Endothelial cell of umbilical vein (primary cell): ENCODE results near the gene TBC1D21. TPM values are rescaled to one million over a fixed set of nuclear protein-coding genes. Genes with fewer than 3 reads are reported as not detected.

Source experiments
- BruUV-seq: library from RNA; stranded (reverse); fragments of 400-500 nt; replicated peaks from 2 replicates; lab custom pipeline; 2021; lab: Mats Ljungman, UMichigan
- CTCF ChIA-PET: fragments of 300-600, 350-600 bp; sonication (Branson Sonifier 250); formaldehyde crosslinking; loops from one replicate; lab custom pipeline; 2021; ENCODE audit warnings: antibody characterized with exemption, inconsistent platforms; lab: Charles Lee
- POLR2A ChIA-PET: fragments of 300-600, 350-600 bp; sonication (Branson Sonifier 250); formaldehyde crosslinking; loops from one replicate; lab custom pipeline; 2021; ENCODE audit warnings: antibody characterized with exemption, inconsistent platforms; lab: Charles Lee
- DNase-seq: peaks from one replicate; pipeline ENCODE4 v3.0.0-alpha.2; 2011; ENCODE audit warnings: low read depth, low spot score
- FAIRE-seq: peaks from 2 replicates; lab custom pipeline; 2011; peaks lifted over from hg19 to GRCh38; lab: Jason Lieb, UNC
- H2AFZ ChIP-seq: 2 replicates; pipeline ENCODE4 v1.6.0; 2012; ENCODE audit warnings: low read depth, low read length, control low read depth, inconsistent platforms
- H3K27ac ChIP-seq: 2 replicates; pipeline ENCODE4 v1.5.1; 2011; ENCODE audit warnings: low read depth, mild to moderate bottlenecking, control low read depth, low read length, moderate library complexity; ENCODE audit not compliant: insufficient read depth
- H3K27me3 ChIP-seq, 2 experiments: 2 replicates each; pipeline versions ENCODE4 v1.6.0 to v1.6.1; 2011; ENCODE audit warnings: low read length in 2 of 2, mixed read lengths in 1 of 2; ENCODE audit not compliant: control insufficient read depth in 2 of 2, insufficient read depth in 2 of 2
- H3K36me3 ChIP-seq, 2 experiments: 2 replicates in 1 of 2; 3 replicates in 1 of 2; pipeline ENCODE4 v1.5.1; 2011; ENCODE audit warnings: low read length in 2 of 2, mild to moderate bottlenecking in 1 of 2, moderate library complexity in 1 of 2; ENCODE audit not compliant: control insufficient read depth in 2 of 2, insufficient read depth in 2 of 2; ENCODE audit errors: extremely low read depth in 1 of 2
- H3K4me1 ChIP-seq: 3 replicates; pipeline ENCODE4 v1.5.1; 2011; ENCODE audit warnings: mild to moderate bottlenecking, low read length; ENCODE audit not compliant: control insufficient read depth, insufficient read depth; ENCODE audit errors: extremely low read depth
- H3K4me2 ChIP-seq: 2 replicates; pipeline ENCODE4 v1.6.1; 2011; ENCODE audit warnings: low read length, control low read depth, mixed read lengths; ENCODE audit not compliant: insufficient read depth
- H3K4me3 ChIP-seq, 3 experiments: fragments of 200-600 bp in 1 of 3; sonication (generic), shearing (Covaris generic) in 1 of 3; replicated peaks in 1 of 3; 2 replicates each; pipeline ENCODE4 v1.5.1; 2011 to 2016; ENCODE audit warnings: control low read depth in 3 of 3, low read length in 3 of 3, mild to moderate bottlenecking in 2 of 3, inconsistent platforms in 1 of 3, low read depth in 1 of 3, moderate library complexity in 1 of 3; ENCODE audit not compliant: insufficient read depth in 1 of 3
- H3K79me2 ChIP-seq: 2 replicates; pipeline ENCODE4 v1.6.0; 2012; ENCODE audit warnings: low read length, inconsistent platforms; ENCODE audit not compliant: control insufficient read depth, insufficient read depth
- H3K9ac ChIP-seq: replicated peaks from 2 replicates; pipeline ENCODE3; 2011; ENCODE audit warnings: low read length, control low read depth; ENCODE audit not compliant: insufficient read depth; ENCODE audit errors: extremely low read depth
- H3K9me1 ChIP-seq: replicated peaks from 3 replicates; pipeline ENCODE4 v1.6.0; 2011; ENCODE audit warnings: mild to moderate bottlenecking, low read length; ENCODE audit not compliant: control insufficient read depth, insufficient read depth; ENCODE audit errors: extremely low read depth
- H3K9me3 ChIP-seq: replicated peaks from 2 replicates; pipeline ENCODE4 v1.5.1; 2012; ENCODE audit warnings: low read length, inconsistent platforms; ENCODE audit not compliant: control insufficient read depth, insufficient read depth
- H4K20me1 ChIP-seq: replicated peaks from 2 replicates; pipeline ENCODE3; 2011; ENCODE audit warnings: mild to moderate bottlenecking, low read length; ENCODE audit not compliant: control insufficient read depth, insufficient read depth; ENCODE audit errors: extremely low read depth
- EZH2 ChIP-seq: IDR thresholded peaks from 2 replicates; pipeline ENCODE4 v1.6.1; 2012; ENCODE audit warnings: borderline replicate concordance, low read depth, mild to moderate bottlenecking, moderate library complexity, low read length, inconsistent platforms; ENCODE audit not compliant: severe bottlenecking
- FOS ChIP-seq: IDR thresholded peaks from 2 replicates; pipeline ENCODE4 v1.6.1; 2011; ENCODE audit warnings: mild to moderate bottlenecking, low read length, moderate library complexity, borderline replicate concordance; ENCODE audit not compliant: insufficient read depth
- MYC ChIP-seq: IDR thresholded peaks from one replicate; pipeline ENCODE4 v1.6.1; 2011; ENCODE audit warnings: mild to moderate bottlenecking, low read depth, low read length
- POLR2A ChIP-seq: IDR thresholded peaks from 2 replicates; pipeline ENCODE4 v1.6.1; 2012; ENCODE audit warnings: low read depth, mild to moderate bottlenecking, control low read depth, low read length
- dilution Hi-C: fragments of 300-500 bp; cut with MboI; formaldehyde crosslinking; loops from one replicate; pipeline ENCODE4 v1.15.0; 2019; ENCODE audit warnings: low sequenced_read_pairs; ENCODE audit not compliant: extremely low pct_ligation_motif_present
- intact Hi-C: fragments of 100-400 bp; cut with micrococcal nuclease; formaldehyde crosslinking; loops from one replicate; pipeline ENCODE4 v1.10.0; 2022
- polyA plus RNA-seq, 4 experiments: library from polyadenylated mRNA; depleted of rRNA in 3 of 4; stranded (reverse) in 3 of 4; unstranded in 1 of 4; fragments of >200 nt; gene quantifications; 2 replicates each; pipeline versions ENCODE4 v1.2.1 to v1.2.3, GENCODE V29; 2011 to 2012; ENCODE audit warnings: missing spikeins in 1 of 4
- total RNA-seq: library from RNA; stranded (reverse); gene quantifications from 2 replicates; pipeline ENCODE4 v1.2.3, GENCODE V29; 2021
- TF ChIP-seq, protein P1 (sequence below): IDR thresholded peaks from 2 replicates; pipeline ENCODE4 v1.6.1; 2011; ENCODE audit not compliant: insufficient read depth, insufficient read length

Gene TBC1D21
- total and polyA plus RNA-seq, 2 donors (not counting 3 experiments of a cell fraction or from before 2014, with no cell fraction given): not detected

DNA sequence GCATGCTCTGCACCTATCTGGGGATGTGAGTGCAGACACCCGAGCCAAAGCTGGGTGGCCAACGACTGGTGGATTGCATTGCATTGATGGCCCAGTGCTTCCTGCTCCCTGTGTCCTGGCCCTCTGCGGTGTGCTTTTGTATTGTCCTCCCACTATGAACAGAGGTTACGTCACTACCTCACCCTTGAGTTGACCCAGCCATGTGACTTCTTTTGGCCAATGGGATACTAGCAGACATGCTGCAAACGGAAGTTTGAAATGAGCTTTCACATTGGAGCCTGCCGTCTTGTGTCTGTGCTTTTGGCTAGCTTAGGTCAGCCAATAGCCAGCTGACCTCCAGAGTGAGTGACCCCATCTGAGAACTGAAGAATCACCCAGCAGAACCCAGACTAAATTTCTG lies 15.3 kb upstream of the TBC1D21 start:
- BruUV-seq: no TSS peak
- Histone ChIP-seq H4K20me1 (no peaks in the 10 kb centered on the region), H3K4me2 (no peak overlapping the region), H3K27me3 (peaks cover 5 to 15% of the 10 kb centered on the region in 2 experiments), H3K9me3 (no peaks in the 10 kb centered on the region), H3K36me3 (no peaks in the 10 kb centered on the region), H3K9ac (no peak overlapping the region), H3K79me2 (no peaks in the 10 kb centered on the region), H2AFZ (no peak overlapping the region), H3K4me1 (no peaks in the 10 kb centered on the region), H3K4me3 (no peak overlapping the region), H3K9me1 (no peaks in the 10 kb centered on the region), H3K27ac (no peak overlapping the region)
- ChIA-PET CTCF (no interaction called here), POLR2A (no interaction called here)
- dilution Hi-C loops: no loop called here
- FAIRE-seq: no peak
- TF ChIP-seq FOS (no peak), MYC (no peak), EZH2 (no peak), POLR2A (no peak)
- intact Hi-C loops: no loop called here
- no peak for DNase-seq

DNA sequence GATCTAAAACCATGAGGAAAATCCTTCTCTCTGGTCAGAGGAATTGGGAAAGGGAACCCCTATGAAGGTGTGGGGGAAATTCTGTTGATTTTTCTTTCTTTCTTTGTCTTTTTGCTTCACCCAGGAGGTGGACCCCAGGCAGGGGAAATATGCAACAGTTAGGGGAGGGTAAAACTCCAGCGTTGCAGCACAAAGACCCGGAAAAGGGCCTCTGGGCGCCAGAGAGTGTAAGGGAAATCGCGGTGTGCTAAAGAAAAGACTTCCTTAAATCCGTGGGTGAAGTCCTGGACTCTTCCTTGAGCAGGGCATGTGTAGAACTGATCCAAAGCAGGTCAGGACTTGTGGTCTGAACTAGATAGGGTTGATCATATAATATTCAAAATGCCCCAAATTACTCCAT lies 11.1 kb upstream of the TBC1D21 start:
- no peak for FAIRE-seq
- intact Hi-C loops (no loop called here), dilution Hi-C loops (no loop called here)
- CTCF ChIA-PET: interaction anchor here (1.2 to 1.6 kb wide), 2 partner anchors 10 to 12 kb away, joined by 3 to 5 read pairs; partner anchors contain the start of gene TBC1D21
- no peak overlapping the region for H3K4me3 ChIP-seq
- no peaks in the 10 kb centered on the region for H3K4me1 ChIP-seq
- POLR2A ChIA-PET: no interaction called here
- TF ChIP-seq, protein P1, sequence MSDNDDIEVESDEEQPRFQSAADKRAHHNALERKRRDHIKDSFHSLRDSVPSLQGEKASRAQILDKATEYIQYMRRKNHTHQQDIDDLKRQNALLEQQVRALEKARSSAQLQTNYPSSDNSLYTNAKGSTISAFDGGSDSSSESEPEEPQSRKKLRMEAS: no peak
- no peaks in the 10 kb centered on the region for H3K36me3 ChIP-seq
- H2AFZ ChIP-seq: no peak overlapping the region
- no peaks in the 10 kb centered on the region for H3K9me1 ChIP-seq
- H3K9ac ChIP-seq: no peak overlapping the region
- H3K79me2 ChIP-seq: no peaks in the 10 kb centered on the region
- no peak for DNase-seq
- H3K27ac ChIP-seq: no peak overlapping the region
- H3K9me3 ChIP-seq: no peaks in the 10 kb centered on the region
- H3K27me3 ChIP-seq: peaks cover 7 to 33% of the 10 kb centered on the region in 2 experiments
- no peaks in the 10 kb centered on the region for H4K20me1 ChIP-seq
- no TSS peak for BruUV-seq
- H3K4me2 ChIP-seq: no peak overlapping the region
